H9 (cell line): ENCODE results near the gene BAAT. TPM values are rescaled to one million over a fixed set of nuclear protein-coding genes. Genes with fewer than 3 reads are reported as not detected.

Source experiments
- DNase-seq: peaks from one replicate; pipeline ENCODE4 v3.0.0-alpha.2; 2017
- H2AFZ ChIP-seq: one replicate; pipeline ENCODE4 v1.6.1; 2013; ENCODE audit warnings: mild to moderate bottlenecking, low read length, control low read depth, moderate library complexity
- H2AK5ac ChIP-seq: 2 replicates; pipeline ENCODE4 v1.6.1; 2013; ENCODE audit warnings: low read length, control low read depth, mixed read lengths; ENCODE audit not compliant: insufficient read length
- H2BK120ac ChIP-seq: one replicate; pipeline ENCODE4 v1.6.1; 2013; ENCODE audit warnings: low read depth, mild to moderate bottlenecking, low read length, control low read depth, inconsistent platforms; ENCODE audit not compliant: poor library complexity, severe bottlenecking
- H2BK12ac ChIP-seq: 2 replicates; pipeline ENCODE4 v1.6.1; 2013; ENCODE audit warnings: low read length, control low read depth, mixed read lengths, low read depth; ENCODE audit not compliant: insufficient read length
- H2BK15ac ChIP-seq: 2 replicates; pipeline ENCODE4 v1.6.1; 2013; ENCODE audit warnings: low read depth, low read length, control low read depth
- H2BK20ac ChIP-seq: one replicate; pipeline ENCODE4 v1.6.1; 2013; ENCODE audit warnings: low read depth, mild to moderate bottlenecking, low read length, control low read depth, inconsistent platforms; ENCODE audit not compliant: poor library complexity, severe bottlenecking
- H2BK5ac ChIP-seq: 2 replicates; pipeline ENCODE4 v1.6.1; 2013; ENCODE audit warnings: low read length, control low read depth, mixed read lengths; ENCODE audit not compliant: insufficient read length
- H3K14ac ChIP-seq: 2 replicates; pipeline ENCODE4 v1.6.1; 2013; ENCODE audit warnings: low read length, control low read depth; ENCODE audit not compliant: insufficient read depth
- H3K18ac ChIP-seq: 2 replicates; pipeline ENCODE4 v1.6.1; 2013; ENCODE audit warnings: low read depth, mild to moderate bottlenecking, mixed read lengths, low read length, control low read depth; ENCODE audit not compliant: insufficient read length
- H3K23ac ChIP-seq: 2 replicates; pipeline ENCODE4 v1.6.1; 2013; ENCODE audit warnings: low read length, control low read depth, mixed read lengths, low read depth; ENCODE audit not compliant: insufficient read length
- H3K23me2 ChIP-seq: 2 replicates; pipeline ENCODE4 v1.6.1; 2013; ENCODE audit warnings: low read depth, mild to moderate bottlenecking, mixed read lengths, low read length, control low read depth; ENCODE audit not compliant: insufficient read length, poor library complexity, severe bottlenecking
- H3K27ac ChIP-seq: 2 replicates; pipeline ENCODE4 v1.5.1; 2013; ENCODE audit warnings: low read length, control low read depth, mixed read lengths, low read depth; ENCODE audit not compliant: insufficient read length
- H3K27me3 ChIP-seq: 2 replicates; pipeline ENCODE4 v1.6.1; 2013; ENCODE audit warnings: low read length, control low read depth, inconsistent platforms; ENCODE audit not compliant: insufficient read depth
- H3K4ac ChIP-seq: 2 replicates; pipeline ENCODE4 v1.6.1; 2013; ENCODE audit warnings: low read depth, mild to moderate bottlenecking, control low read depth, inconsistent platforms, low read length, moderate library complexity
- H3K4me1 ChIP-seq: 2 replicates; pipeline ENCODE4 v1.6.1; 2013; ENCODE audit warnings: low read length, control low read depth, inconsistent platforms; ENCODE audit not compliant: insufficient read depth
- H3K4me2 ChIP-seq: 2 replicates; pipeline ENCODE4 v1.6.1; 2013; ENCODE audit warnings: low read length, control low read depth, mixed read lengths; ENCODE audit not compliant: insufficient read length, insufficient read depth
- H3K56ac ChIP-seq: 2 replicates; pipeline ENCODE4 v1.6.1; 2013; ENCODE audit warnings: low read depth, mild to moderate bottlenecking, mixed read lengths, low read length, control low read depth; ENCODE audit not compliant: insufficient read length
- H3K79me1 ChIP-seq: 2 replicates; pipeline ENCODE4 v1.6.1; 2013; ENCODE audit warnings: low read depth, mild to moderate bottlenecking, moderate library complexity, low read length, control low read depth, inconsistent platforms; ENCODE audit not compliant: insufficient read depth, poor library complexity, severe bottlenecking
- H3K79me2 ChIP-seq: 2 replicates; pipeline ENCODE4 v1.6.1; 2013; ENCODE audit warnings: low read length, control low read depth, inconsistent platforms; ENCODE audit not compliant: insufficient read depth
- H3K9ac ChIP-seq: 2 replicates; pipeline ENCODE4 v1.6.1; 2013; ENCODE audit warnings: low read length, control low read depth, mixed read lengths; ENCODE audit not compliant: insufficient read length; ENCODE audit errors: extremely low read depth
- H3K9me3 ChIP-seq: one replicate; pipeline ENCODE4 v1.6.1; 2013; ENCODE audit warnings: low read depth, low read length, inconsistent platforms; ENCODE audit not compliant: control insufficient read depth
- H3T11ph ChIP-seq: one replicate; pipeline ENCODE4 v1.6.1; 2013; ENCODE audit warnings: mild to moderate bottlenecking, low read length, control low read depth, inconsistent platforms
- H4K20me1 ChIP-seq: one replicate; pipeline ENCODE4 v1.6.1; 2013; ENCODE audit not compliant: control insufficient read depth, insufficient read length, insufficient read depth
- H4K5ac ChIP-seq: 2 replicates; pipeline ENCODE4 v1.6.1; 2013; ENCODE audit warnings: low read depth, mild to moderate bottlenecking, mixed read lengths, low read length, control low read depth; ENCODE audit not compliant: insufficient read length
- H4K8ac ChIP-seq: replicated peaks from 2 replicates; pipeline ENCODE4 v1.6.1; 2013; ENCODE audit warnings: low read length, control low read depth, mixed read lengths, low read depth; ENCODE audit not compliant: insufficient read length
- H4K91ac ChIP-seq: 2 replicates; pipeline ENCODE4 v1.6.1; 2013; ENCODE audit warnings: low read depth, mild to moderate bottlenecking, moderate library complexity, mixed read lengths, low read length, control low read depth; ENCODE audit not compliant: insufficient read length
- H3K27ac Mint-ChIP-seq, 3 experiments: 2 replicates in 2 of 3; 3 replicates in 1 of 3; pipeline ENCODE4 v1.8.0; 2020 to 2021; ENCODE audit warnings: mixed read lengths in 3 of 3, mild to moderate bottlenecking in 1 of 3, moderate library complexity in 1 of 3
- H3K27me3 Mint-ChIP-seq: 2 replicates; pipeline ENCODE4 v1.8.0; 2021; ENCODE audit warnings: low read depth, mild to moderate bottlenecking, moderate library complexity, mixed read lengths
- H3K36me3 Mint-ChIP-seq, 3 experiments: 2 replicates in 2 of 3; 3 replicates in 1 of 3; pipeline ENCODE4 v1.8.0; 2020 to 2021; ENCODE audit warnings: low read depth in 3 of 3, mixed read lengths in 3 of 3; ENCODE audit not compliant: insufficient read depth in 1 of 3
- H3K4me1 Mint-ChIP-seq, 2 experiments: 2 replicates each; pipeline ENCODE4 v1.8.0; 2020; ENCODE audit warnings: mixed read lengths in 2 of 2
- H3K4me3 Mint-ChIP-seq, 2 experiments: 2 replicates in 1 of 2; 3 replicates in 1 of 2; pipeline ENCODE4 v1.8.0; 2020 to 2021; ENCODE audit warnings: mild to moderate bottlenecking in 2 of 2, mixed read lengths in 2 of 2, moderate library complexity in 1 of 2
- H3K9me3 Mint-ChIP-seq, 2 experiments: 2 replicates in 1 of 2; 3 replicates in 1 of 2; pipeline ENCODE4 v1.8.0; 2020; ENCODE audit warnings: mild to moderate bottlenecking in 2 of 2, mixed read lengths in 2 of 2, moderate library complexity in 1 of 2
- CTCF ChIP-seq: fragments of 200-600 bp; sonication (generic); conservative IDR thresholded peaks from 3 replicates; pipeline ENCODE4 v1.8.0; 2021; ENCODE audit warnings: antibody characterized with exemption, mild to moderate bottlenecking
- WGBS: extraction: QIAGEN DNeasy Blood & Tissue Kit; methylation state at CpG from one replicate; pipeline ENCODE4 v1.1.7; 2013; ENCODE audit warnings: missing lambda C conversion rate, low lambda C conversion rate, mixed read lengths; ENCODE audit not compliant: insufficient read length; ENCODE audit errors: extremely low coverage; 5-methylcytosine and 5-hydroxymethylcytosine counted together
- total RNA-seq: library from RNA; stranded (reverse); gene quantifications from 2 replicates; pipeline ENCODE4 v1.2.1, GENCODE V29; 2021

BAAT gene
- total RNA-seq, 1 experiment from 2014 or later = 0.09 TPM

GRCh38 chr9:101337237-101337636 lies 47.6 kb downstream of the BAAT start:
- H2BK12ac ChIP-seq = no peak overlapping the region
- no peak overlapping the region for H3K18ac ChIP-seq
- H3K9me3 Mint-ChIP-seq = peaks cover 0 to 7% of the 10 kb centered on the region in 2 experiments; a peak in 3 of 5 replicates
- H4K91ac ChIP-seq = no peak overlapping the region
- H3K79me2 ChIP-seq = no peaks in the 10 kb centered on the region
- peaks cover 0 to 9% (median 0%) of the 10 kb centered on the region in 3 experiments; a peak in 2 of 7 replicates for H3K36me3 Mint-ChIP-seq
- H3T11ph ChIP-seq = no peak overlapping the region
- no peak overlapping the region for H3K9ac ChIP-seq
- H3K56ac ChIP-seq = no peak overlapping the region
- H3K4me2 ChIP-seq = no peak overlapping the region
- H3K27me3 ChIP-seq = no peaks in the 10 kb centered on the region
- H3K4me1 Mint-ChIP-seq = peaks cover 4 to 8% of the 10 kb centered on the region in 2 experiments
- H2BK20ac ChIP-seq = no peak overlapping the region
- WGBS = no CpG with 5 or more reads among the region's 2 CpGs
- H3K4me1 ChIP-seq = no peaks in the 10 kb centered on the region
- no peak overlapping the region for H4K8ac ChIP-seq
- no peaks in the 10 kb centered on the region for H3K9me3 ChIP-seq
- no peak overlapping the region for H2AFZ ChIP-seq
- H3K23ac ChIP-seq = no peak overlapping the region
- no peak overlapping the region for H3K27ac Mint-ChIP-seq
- H4K5ac ChIP-seq = no peak overlapping the region
- H2BK15ac ChIP-seq = no peak overlapping the region
- no peak for DNase-seq
- H3K79me1 ChIP-seq = no peaks in the 10 kb centered on the region
- TF ChIP-seq CTCF = no peak
- H3K4ac ChIP-seq = no peak overlapping the region
- H4K20me1 ChIP-seq = no peaks in the 10 kb centered on the region
- no peak overlapping the region for H3K27ac ChIP-seq
- no peak overlapping the region for H3K4me3 Mint-ChIP-seq
- no peak overlapping the region for H2AK5ac ChIP-seq
- no peaks in the 10 kb centered on the region for H3K23me2 ChIP-seq
- H3K27me3 Mint-ChIP-seq = no peaks in the 10 kb centered on the region; the same call in none of the 2 replicates
- no peak overlapping the region for H3K14ac ChIP-seq
- no peak overlapping the region for H2BK120ac ChIP-seq
- no peak overlapping the region for H2BK5ac ChIP-seq
